PC-9 (cell line): ENCODE measurements around the gene JAG2.

Experiments
- EZH2 ChIP-seq: fragments of 200-600 bp; sonication (generic); IDR thresholded peaks from 2 replicates; pipeline ENCODE4 v1.8.0; 2017; ENCODE audit warnings: antibody characterized with exemption, low read depth
- TF ChIP-seq, protein P1 (sequence below): fragments of 200-600 bp; sonication (generic); conservative IDR thresholded peaks from 2 replicates; pipeline ENCODE4 v1.6.1; 2017; ENCODE audit warnings: mixed run types, antibody characterized with exemption, mild to moderate bottlenecking, moderate library complexity

DNA sequence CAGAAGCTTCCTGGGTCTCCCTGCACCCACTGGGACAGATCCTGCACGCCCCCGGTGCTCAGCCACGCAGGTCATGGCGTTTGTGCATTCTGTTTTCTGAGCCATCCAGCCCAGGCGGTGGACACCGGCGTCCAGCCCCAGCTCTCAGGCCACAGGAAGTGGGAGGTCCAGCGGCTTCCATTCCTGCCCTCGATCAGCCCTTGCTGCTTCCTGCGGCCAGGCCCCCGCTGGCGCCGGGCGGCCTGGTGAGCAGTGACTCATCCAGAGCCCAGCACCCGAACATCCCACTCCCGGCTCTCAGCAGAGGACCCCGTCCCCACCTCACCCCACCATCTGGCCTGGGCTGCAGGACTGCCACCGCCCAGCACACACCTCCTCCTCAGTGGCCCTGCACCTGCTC lies 30.5 kb upstream of the JAG2 start:
- TF ChIP-seq, protein P1, sequence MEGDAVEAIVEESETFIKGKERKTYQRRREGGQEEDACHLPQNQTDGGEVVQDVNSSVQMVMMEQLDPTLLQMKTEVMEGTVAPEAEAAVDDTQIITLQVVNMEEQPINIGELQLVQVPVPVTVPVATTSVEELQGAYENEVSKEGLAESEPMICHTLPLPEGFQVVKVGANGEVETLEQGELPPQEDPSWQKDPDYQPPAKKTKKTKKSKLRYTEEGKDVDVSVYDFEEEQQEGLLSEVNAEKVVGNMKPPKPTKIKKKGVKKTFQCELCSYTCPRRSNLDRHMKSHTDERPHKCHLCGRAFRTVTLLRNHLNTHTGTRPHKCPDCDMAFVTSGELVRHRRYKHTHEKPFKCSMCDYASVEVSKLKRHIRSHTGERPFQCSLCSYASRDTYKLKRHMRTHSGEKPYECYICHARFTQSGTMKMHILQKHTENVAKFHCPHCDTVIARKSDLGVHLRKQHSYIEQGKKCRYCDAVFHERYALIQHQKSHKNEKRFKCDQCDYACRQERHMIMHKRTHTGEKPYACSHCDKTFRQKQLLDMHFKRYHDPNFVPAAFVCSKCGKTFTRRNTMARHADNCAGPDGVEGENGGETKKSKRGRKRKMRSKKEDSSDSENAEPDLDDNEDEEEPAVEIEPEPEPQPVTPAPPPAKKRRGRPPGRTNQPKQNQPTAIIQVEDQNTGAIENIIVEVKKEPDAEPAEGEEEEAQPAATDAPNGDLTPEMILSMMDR = no peak
- no peak for TF ChIP-seq EZH2
